AG04449 (cell line): Measurements from ENCODE around the gene NRCAM.

ENCODE experiments used
- CTCF ChIA-PET: fragments of 350-600 bp; formaldehyde crosslinking; extraction: SDS; loops from one replicate; lab custom pipeline; 2021; ENCODE audit warnings: antibody characterized with exemption; lab: Yijun Ruan, JAX
- POLR2A ChIA-PET: fragments of 400-600, 350-600 bp; formaldehyde crosslinking; extraction: SDS; loops from one replicate; lab custom pipeline; 2020; ENCODE audit warnings: antibody characterized with exemption, inconsistent platforms; lab: Yijun Ruan, JAX
- DNase-seq: peaks from one replicate; pipeline ENCODE4 v3.0.0-alpha.2; 2010; ENCODE audit warnings: low read depth, low spot score
- H3K4me3 ChIP-seq: 2 replicates; pipeline ENCODE4 v1.5.1; 2011; ENCODE audit warnings: low read depth, mild to moderate bottlenecking, control low read depth, low read length
- TF ChIP-seq, protein P1 (sequence below): IDR thresholded peaks from one replicate; pipeline ENCODE4 v1.5.1; 2011; ENCODE audit warnings: mild to moderate bottlenecking, moderate library complexity, low read length, control low read depth, inconsistent platforms; ENCODE audit not compliant: insufficient read depth; ENCODE audit errors: missing control alignments

NRCAM gene

DNA sequence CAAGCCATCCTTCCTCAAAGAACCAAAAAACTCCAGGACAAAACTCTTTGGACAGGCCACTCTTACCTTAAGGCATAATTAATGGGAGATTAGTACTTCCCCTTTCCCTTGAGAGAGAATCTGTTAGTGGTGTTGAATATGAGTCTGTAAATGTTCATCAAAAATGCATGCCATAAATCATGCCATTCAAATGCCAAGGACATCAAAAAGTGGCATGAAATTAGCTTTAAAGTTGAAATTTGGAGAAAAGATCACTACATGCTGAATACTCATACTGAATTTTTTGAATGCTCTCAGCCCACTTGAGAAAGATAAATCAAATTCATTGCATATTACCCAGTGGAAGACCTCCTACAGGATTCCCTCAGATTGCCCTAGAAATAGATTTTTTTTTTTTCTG, 6.7 kb downstream of the NRCAM start:
- CTCF ChIA-PET: interaction anchor here (1.0 kb wide), 1 partner anchor 12 kb away, joined by 3 read pairs; no protein-coding TSS in a partner anchor

DNA sequence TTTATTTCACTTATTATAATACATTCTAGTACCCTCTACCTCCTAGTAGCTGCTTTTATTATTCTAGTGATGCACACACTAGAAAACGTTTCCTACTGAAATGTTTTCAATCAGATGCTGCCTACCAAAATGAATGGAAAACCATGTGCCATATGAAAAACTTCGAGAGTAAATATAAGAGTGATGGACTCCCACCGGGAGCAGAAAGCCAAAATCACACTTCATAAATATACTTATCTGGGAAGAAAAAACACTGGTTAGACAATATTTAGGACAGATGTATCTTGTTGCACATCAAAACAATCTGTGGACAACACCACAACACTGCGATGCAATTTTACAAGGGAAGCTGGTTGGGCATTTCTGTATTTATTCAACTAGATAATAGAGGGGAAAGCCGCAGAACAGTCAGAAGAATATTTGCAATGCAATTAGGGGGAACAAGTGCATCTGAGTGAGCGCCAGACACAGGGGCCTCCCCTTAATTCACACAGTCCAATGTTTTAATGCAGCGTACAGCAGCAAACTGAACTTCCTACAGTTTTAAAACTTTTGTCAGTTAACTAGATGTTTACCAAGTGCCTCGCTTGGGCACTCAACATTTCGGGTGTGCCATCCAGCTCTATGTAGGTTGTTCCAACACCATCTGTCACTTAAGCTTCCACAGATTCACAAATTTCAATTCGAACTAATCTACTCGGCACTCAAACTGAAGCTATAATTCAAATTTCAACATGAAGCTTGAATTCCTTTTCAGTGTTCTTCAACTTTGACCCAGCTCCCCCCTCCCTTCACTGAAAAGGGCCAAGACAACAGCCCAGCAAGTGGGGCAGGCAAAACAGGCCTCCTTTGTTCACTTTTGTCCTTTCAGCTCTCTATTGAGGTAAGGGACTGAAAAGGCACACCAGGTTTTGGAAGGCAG, 7.4 kb downstream of the NRCAM start:
- H3K4me3 ChIP-seq: no peak overlapping the region
- CTCF ChIA-PET: no interaction called here
- TF ChIP-seq, protein P1, sequence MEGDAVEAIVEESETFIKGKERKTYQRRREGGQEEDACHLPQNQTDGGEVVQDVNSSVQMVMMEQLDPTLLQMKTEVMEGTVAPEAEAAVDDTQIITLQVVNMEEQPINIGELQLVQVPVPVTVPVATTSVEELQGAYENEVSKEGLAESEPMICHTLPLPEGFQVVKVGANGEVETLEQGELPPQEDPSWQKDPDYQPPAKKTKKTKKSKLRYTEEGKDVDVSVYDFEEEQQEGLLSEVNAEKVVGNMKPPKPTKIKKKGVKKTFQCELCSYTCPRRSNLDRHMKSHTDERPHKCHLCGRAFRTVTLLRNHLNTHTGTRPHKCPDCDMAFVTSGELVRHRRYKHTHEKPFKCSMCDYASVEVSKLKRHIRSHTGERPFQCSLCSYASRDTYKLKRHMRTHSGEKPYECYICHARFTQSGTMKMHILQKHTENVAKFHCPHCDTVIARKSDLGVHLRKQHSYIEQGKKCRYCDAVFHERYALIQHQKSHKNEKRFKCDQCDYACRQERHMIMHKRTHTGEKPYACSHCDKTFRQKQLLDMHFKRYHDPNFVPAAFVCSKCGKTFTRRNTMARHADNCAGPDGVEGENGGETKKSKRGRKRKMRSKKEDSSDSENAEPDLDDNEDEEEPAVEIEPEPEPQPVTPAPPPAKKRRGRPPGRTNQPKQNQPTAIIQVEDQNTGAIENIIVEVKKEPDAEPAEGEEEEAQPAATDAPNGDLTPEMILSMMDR: no peak
- POLR2A ChIA-PET: no interaction called here
- DNase-seq: no peak

More for the DNA sequence above, 6.7 kb downstream of the NRCAM start:
- no peak overlapping the region for H3K4me3 ChIP-seq
- POLR2A ChIA-PET: no interaction called here
- TF ChIP-seq, protein P1: no peak
- DNase-seq: no peak

DNA sequence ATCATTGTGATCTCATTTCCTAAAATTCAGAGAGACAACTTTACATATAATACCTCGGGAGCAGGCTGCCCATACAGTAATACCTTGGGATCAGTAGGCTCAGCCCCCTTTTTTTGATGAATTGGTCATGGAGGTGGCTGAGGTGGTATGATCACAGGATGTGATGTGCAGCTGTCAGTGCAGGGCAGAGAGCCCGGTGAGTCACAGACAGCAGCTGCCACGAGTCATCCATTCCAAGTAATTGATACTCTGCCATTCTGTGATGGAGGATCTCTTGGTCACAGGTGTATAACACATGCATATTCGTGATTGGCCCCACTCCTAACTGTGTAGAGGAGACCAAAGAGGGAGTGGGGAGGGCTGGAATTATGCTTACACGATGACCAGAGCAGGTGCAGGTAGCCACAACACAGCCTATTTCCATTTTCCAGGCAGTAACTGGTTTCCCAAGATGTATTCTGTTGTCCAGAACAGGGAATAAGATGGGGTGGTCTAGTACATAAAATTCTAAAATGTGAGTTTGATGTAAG, 14.1 kb downstream of the NRCAM start:
- CTCF ChIA-PET: interaction anchor here (1.6 kb wide), 1 partner anchor 10 kb away, joined by 6 read pairs; no protein-coding TSS in a partner anchor
- POLR2A ChIA-PET: no interaction called here
- no peak overlapping the region for H3K4me3 ChIP-seq
- TF ChIP-seq, protein P1: no peak
- no peak for DNase-seq

DNA sequence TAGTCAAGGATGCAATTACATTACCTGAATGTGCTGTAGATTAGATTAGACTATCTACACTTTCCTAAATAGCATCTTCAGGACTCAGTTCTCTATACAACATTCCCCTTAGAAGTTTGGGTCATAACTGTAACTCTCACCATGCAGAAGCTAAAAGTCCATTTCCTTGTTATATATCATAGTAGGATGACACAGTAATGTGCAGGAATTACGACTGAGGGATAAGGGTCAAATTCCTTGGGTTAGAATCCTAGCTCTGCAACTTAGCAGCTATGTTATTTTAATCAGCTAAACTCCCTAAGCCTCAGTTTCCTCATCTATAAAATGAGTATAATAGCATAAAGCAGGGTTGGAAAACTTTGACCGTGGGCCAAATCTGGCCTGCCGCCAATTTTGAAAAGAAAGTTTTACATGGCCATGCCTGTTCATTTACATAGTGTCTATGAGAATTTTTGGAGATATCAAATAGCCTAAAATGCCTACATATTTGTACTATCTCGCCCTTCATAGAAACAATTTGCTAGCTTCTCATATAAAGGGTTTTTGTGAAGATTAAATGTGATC, 14.8 kb downstream of the NRCAM start:
- ChIA-PET POLR2A (no interaction called here), CTCF (interaction anchor here (0.9 to 1.2 kb wide), 2 partner anchors 11 to 260 kb away, joined by 3 read pairs; no protein-coding TSS in a partner anchor)
- TF ChIP-seq, protein P1: no peak
- no peak for DNase-seq
- no peak overlapping the region for H3K4me3 ChIP-seq

DNA sequence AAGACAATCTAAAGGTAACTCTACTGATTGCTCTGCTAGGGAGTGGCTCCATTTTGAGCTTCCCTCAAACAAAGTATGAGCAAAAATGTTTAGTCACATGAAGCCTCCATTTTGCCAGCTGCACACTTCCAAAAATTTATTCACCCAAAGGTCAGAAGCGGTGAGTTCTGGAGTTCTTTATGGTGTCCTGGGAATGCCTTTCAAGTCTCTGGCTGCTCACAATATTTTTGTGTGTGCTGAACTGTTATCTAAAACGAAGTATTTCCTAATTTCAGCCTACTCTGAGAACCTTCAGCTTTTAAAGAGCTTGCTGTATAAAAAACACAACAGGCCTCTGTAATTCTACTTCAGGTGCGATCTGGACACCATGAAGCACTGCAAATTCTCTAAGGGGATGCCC, 15.6 kb downstream of the NRCAM start:
- POLR2A ChIA-PET: no interaction called here
- H3K4me3 ChIP-seq: no peak overlapping the region
- DNase-seq: no peak
- CTCF ChIA-PET: interaction anchor here (0.9 to 1.2 kb wide), 2 partner anchors 12 to 259 kb away, joined by 3 read pairs; no protein-coding TSS in a partner anchor
- TF ChIP-seq, protein P1: no peak

DNA sequence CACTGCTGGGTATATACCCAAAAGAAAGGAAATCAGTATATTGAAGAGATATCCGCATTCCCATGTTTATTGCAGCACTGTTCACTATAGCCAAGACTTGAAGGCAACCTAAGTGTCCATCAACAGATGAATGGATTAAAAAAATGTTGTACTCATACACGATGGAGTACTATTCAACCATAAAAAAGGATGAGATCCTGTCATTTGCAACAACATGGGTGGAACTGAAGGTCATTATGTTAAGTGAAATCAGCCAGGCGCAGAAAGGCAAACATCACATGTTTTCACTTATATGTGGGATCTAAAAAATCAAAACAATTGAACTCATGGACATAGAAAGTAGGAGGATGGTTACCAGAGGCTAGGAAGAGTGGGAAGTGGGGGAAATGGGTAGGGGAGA, 19.3 kb downstream of the NRCAM start:
- TF ChIP-seq, protein P1: no peak
- H3K4me3 ChIP-seq: no peak overlapping the region
- ChIA-PET CTCF (no interaction called here), POLR2A (no interaction called here)
- DNase-seq: no peak
